ENCODE measurements around the gene TRIM14. TPM values are rescaled to one million over a fixed set of nuclear protein-coding genes. Genes with fewer than 3 reads are reported as not detected.
"Not testable (repeated sequence)": the region's sequence is repeated elsewhere in the genome, so short reads cannot be mapped to it uniquely, and the experiment has no call there.

Gene TRIM14
- total RNA-seq, 1 experiment from 2014 or later = 34.2 TPM

DNA sequence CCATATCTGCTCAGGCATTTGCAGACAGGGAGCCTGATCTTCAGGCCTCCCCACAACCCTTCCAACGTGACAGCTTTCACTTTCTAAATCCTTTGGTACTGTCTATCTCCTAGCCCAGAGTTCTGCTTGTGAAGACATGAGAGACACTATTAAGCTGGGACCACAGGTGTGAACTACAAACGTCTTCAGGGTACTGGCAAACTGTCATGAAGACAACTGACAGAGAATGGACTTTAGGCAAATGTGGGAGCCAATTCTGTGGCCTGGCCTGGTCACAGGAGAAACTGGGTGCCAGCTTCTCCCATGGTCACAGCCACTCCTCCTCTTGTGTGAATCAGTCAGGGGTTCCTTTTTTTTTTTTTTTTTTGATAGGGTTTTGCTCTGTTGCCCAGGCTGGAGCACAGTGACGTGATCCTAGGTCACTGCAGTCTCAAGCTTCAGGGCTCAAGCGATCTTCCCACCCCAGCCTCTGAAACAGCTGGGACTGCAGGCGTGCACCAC, 10.4 kb downstream of the TRIM14 start:
- no peak for DNase-seq (ENCODE audit: low spot score)

DNA sequence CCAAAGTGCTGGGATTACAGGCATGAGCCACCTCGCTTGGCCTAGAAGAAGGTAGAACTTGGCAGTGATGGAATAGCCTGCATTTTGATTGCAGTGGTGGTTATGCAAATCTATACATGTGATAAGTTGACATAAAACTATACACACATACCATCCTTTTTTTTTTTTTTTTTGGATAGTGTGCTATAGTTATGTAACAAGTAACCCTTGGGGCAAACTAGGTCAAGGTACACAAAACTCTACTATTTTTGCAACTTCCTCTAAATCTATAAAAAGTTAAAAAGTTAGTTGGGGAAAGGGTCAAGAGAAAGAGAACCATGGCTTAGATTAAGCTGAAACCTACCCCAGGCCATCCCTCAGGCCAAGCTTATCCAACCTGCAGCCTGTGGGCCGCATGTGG, 11.1 kb downstream of the TRIM14 start:
- no peak for DNase-seq (ENCODE audit: low spot score)

DNA sequence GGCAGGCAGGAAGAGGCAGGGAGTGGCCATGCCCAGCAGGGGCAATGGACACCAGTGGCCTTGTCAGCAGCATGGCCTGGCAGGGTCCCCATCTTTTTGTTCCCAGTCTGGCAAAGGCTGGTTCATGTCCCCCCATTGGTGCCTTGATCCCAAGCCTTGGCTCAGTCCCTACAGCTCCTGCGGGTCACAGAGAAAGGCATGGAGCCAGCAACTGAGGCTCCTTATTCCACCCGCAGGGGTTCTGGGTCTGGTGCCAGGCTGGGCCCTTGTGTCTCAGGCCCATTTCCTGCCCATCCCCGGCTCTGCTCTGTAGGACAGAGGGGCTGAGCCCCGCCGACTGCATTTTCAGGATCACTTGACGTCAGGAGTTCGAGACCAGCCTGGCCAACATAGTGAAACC, 14.0 kb downstream of the TRIM14 start:
- no peak for DNase-seq (ENCODE audit: low spot score)

DNA sequence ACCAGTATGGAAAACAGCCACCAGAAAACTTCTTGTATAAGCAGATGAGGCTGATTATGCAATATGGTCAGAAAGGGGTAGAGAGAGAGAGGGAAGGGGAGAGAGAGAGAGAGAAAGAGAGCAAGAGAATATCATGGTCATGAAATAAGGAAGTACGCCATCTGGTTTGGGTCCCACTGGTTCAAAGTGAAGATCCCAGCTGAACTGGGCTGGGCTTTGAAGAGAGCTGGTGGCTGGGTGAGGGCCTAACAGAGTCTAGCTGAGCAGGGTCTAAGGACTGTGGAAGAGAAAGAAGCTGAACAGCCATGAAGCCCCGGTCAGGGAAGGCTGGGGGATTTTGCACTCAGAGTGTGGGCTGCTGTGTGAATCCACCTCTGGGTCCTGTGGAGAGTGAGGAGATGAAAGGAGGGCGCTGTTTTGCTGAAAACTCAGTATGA, 14.6 kb downstream of the TRIM14 start:
- DNase-seq (ENCODE audit: low spot score) = no peak

DNA sequence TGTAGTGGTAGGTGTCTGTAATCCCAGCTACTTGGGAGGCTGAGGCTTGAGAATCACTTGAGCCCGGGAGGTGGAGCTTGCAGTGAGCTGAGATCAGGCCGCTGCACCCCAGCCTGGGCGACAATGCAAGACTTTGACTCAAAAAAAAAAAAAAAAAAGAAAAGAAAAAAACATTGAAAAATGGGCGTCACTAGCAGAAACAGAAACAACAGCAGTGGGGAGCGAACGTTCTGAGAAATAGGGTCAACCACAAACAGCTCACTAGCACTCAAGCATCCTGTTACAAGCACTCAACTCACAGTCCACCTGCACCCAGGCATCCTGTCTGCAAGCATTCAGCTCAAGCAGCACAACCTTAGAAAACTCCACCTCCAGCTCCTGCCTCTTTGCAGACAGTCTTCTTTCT, 17.2 kb downstream of the TRIM14 start:
- DNase-seq (ENCODE audit: low spot score) = no peak

DNA sequence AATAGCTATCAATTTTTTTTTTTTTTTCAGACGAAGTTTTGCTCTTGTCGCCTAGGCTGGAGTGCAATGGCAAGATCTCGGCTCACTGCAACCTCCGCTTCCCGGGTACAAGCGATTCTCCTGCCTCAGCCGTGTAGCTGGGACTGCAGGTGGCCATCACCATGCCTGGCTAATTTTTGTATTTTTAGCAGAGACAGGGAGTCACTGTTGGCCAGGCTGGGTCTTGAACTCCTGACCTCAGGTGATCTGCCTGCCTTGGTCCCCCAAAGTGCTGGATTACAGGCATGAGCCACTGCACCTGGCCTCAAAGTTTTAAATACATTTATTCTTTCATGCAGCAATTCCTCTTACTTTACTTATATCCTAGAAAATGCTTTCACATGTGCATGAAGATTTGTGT, 17.6 kb downstream of the TRIM14 start:
- DNase-seq (ENCODE audit: low spot score) = no peak

DNA sequence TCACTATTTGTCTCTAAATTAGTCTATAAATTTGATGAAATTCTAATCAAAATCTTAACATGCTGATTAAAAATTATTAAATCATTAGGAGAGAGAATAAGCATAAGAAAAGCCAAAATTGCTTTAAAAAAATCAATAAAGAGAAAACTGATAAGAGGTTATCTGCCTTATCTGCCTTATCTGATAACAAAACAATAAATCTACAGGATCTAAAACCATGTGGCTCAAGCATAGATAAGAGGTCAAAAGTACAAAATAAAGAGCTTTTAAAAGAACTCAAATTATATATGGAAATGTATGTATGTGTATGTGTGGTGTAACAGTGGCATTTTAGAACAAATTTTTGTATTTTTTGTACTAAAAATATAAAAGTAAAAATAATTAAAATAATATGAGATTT, 18.6 kb downstream of the TRIM14 start:
- no peak for DNase-seq (ENCODE audit: low spot score)

DNA sequence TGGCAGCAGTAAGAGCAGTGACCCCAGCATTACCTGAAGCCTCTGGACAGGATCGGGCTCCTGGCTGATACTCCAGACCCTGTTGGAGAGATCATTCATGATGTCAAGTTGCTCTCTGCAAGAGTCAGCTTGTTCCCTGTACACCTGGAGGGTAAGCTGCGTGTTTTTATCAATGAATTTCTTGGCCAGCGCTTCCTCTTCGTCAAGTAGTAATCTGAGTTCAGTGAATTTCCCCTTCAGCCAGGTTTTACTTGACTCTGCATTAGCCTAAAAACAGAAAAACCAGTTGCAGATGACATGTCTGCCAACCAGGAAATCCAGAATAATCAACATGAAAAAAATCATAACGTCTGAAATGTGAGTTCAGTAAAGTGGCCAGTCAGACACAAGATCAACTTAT, 19.1 kb downstream of the TRIM14 start:
- no peak for DNase-seq (ENCODE audit: low spot score)

DNA sequence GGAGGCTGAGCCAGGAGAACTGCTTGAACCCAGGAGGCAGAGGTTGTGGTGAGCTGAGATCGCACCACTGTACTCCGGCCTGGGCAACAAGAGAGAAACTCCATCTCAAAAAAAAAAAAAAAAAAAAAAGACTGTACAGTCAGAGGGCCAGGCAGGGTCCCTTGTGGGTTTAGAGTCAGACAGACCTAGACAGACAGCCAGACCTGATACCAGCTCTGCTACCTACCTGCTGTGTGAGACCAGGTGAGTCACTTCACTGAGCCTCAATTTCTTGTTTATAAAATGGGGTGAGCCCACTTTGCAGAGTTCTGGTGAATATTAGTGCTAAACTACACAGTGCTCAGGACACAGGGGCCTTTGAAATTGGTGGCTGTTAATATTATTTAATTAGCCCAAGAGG, 19.7 kb downstream of the TRIM14 start:
- no peak for DNase-seq (ENCODE audit: low spot score)

DNA sequence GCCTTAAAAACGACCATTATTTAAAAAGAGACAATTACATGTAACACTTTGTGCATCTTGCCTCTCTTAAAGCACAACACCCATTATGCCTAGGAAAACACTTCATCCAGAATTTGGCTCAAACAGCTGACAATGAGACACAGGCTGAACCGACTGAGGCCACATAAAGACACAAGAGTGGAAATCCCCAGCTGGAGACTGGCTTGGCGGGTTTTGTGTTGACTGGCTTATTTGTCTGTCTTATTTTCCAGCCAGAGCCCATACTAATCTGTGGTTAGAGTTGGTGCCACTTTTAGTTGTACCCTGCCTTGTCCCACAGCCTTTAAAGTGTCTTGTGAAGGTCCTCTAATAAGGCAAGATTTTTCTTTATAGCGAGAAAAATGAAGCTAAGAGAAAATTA, 21.2 kb downstream of the TRIM14 start:
- no peak for DNase-seq (ENCODE audit: low spot score)

DNA sequence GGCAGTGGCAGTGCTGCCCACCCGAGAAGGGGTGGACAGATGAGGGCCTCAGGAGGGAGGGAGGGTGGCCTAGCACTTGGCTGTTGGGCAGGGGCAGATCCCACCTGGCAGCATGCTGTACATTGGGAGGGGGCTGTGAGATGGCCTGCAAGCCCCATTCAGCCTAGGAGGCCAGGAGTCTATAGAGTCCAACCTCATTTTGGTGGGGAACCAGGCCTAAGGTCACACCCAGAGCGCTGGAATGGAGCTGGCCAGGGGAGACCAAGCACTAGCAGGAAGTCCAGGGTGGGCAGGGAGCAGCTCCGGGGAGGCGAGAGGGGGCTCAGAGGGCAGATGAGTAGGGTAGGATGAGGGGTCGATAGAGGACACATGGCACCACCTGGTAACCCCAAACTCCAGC, 22.9 kb downstream of the TRIM14 start:
- no peak for DNase-seq (ENCODE audit: low spot score)

DNA sequence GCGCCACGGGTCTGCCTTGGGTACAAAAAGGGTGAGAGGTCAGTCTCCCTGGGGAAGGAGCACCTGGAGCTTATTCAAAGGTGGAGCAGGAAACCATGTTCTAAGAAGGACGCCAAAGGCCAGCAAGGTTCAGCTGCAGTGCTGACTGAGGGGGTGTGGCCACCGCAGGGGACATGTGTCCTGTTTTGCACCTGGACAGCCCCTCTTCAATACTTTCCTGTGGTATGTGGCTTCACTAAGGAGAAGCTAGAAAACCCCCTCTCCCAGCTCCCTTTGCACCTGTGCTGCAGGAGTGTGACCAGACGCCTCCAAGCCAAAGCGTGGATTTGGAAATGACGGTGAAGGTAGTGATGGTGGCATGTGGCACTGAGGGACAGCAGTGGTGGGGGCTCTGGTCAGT, 23.6 kb downstream of the TRIM14 start:
- DNase-seq (ENCODE audit: low spot score) = no peak

DNA sequence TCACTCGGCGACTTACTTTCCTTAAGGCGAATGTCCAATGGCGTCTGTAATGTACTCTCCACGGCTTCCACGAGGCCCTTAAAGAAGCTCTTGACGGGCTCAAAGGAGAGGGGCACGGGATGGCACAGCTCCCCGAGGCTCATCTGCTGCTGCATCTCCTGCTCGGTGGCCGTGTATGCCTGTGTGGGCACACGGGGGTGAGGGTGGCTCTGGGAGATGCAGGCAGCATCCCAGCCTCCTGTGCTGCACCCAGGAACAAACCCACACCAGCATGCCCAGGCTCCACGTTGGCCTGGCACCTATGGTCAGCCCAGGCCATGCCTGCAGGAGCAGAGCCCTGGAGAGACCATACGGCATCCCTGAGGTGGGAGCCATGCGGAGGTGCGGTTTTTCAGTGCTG, 24.2 kb downstream of the TRIM14 start:
- DNase-seq (ENCODE audit: low spot score) = no peak

DNA sequence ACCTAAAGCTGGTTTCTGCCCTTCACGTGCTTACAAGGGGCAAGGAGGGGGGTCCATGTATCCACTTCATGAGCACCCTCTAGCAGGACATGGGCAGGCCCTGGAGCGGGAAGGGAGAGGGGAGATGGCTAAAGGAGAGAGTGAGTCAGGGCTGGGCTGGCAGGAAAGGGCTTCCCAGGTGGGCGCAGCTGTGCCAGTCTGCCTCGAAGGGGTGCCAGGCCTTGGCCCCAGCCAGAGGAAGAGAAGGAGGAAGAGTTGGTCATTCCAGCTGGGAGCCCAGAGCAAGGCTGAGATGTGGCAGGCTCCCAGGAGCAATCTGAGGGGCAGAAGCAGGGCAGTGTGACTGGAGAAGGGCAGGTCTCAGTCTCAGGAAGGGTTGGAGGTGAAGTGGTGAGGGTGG, 24.7 kb downstream of the TRIM14 start:
- DNase-seq (ENCODE audit: low spot score) = no peak

DNA sequence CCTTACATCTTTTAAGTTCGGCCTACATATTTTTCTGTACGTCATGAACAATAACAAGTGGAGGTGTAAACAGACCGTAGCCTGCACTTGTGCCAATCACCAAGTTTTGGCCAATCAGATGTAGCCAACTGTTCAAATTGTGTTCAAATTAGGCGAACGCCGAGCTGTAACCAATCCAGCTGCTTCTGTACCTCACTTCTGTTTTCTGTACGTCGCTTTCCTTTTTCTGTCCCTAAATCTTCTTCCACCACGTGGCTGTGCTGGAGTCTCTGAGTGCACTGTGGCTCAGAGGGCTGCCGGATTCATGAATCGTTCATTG, 26.4 kb downstream of the TRIM14 start:
- no peak for DNase-seq (ENCODE audit: low spot score)

DNA sequence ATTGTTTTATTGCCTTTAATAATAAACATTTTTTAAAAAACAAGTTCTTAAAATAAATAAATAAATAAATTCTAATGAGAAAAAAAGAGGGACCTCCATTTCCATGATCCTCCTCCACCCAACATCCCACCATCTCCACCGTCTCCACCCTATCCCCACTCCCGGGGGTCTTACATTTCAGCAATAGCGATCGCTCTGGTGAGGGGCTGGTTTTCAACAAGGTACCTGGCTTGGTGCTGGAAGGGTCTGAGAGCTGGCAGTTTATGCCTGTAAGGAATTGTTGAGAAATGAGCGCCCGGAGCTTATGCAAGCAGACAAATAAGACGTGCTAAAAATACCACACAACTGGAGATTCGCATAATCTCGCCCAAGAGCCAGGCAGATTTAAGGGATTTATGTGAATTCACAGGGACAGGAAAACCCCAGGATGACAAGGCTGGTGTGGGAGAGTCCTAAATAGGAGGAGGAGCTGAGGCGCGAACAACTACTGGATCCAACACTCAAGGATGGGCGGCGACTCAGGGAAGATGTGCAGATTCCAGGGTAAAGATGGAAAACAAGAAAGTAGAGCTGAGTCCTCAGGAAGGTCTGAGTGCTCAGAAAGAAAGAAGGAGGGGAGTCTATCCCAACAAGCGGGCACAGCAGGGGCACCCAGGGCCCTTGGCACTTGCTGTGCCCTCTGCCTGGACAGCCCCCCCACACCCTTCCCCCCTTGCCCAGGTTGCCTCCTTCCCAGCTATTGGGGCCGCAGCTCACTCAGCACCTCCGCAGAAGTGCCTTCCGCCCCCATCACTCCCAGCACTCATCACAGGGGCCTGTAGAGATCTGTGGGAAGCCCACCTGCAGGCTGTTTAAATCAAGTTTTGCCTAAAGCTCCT, 27.0 kb downstream of the TRIM14 start:
- DNase-seq (ENCODE audit: low spot score) = no peak

DNA sequence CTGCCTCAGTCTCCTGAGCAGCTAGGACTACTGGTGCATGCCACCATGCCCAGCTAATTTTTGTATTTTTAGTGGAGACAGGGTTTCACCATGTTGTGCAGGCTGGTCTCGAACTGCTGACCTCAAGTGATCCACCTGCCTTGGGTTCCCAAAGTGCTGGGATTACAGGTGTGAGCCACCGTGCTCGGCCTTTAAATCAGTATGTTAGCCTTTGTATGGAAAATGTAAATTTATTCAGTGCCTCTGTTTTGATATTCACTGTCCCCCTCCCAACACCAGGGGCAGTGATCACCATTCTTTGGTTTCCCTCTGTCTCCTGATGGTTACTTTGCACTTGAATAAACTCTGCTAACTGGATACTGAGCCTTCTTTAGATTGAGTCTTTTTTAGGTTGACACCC, 28.3 kb downstream of the TRIM14 start:
- DNase-seq (ENCODE audit: low spot score) = not testable (repeated sequence)

DNA sequence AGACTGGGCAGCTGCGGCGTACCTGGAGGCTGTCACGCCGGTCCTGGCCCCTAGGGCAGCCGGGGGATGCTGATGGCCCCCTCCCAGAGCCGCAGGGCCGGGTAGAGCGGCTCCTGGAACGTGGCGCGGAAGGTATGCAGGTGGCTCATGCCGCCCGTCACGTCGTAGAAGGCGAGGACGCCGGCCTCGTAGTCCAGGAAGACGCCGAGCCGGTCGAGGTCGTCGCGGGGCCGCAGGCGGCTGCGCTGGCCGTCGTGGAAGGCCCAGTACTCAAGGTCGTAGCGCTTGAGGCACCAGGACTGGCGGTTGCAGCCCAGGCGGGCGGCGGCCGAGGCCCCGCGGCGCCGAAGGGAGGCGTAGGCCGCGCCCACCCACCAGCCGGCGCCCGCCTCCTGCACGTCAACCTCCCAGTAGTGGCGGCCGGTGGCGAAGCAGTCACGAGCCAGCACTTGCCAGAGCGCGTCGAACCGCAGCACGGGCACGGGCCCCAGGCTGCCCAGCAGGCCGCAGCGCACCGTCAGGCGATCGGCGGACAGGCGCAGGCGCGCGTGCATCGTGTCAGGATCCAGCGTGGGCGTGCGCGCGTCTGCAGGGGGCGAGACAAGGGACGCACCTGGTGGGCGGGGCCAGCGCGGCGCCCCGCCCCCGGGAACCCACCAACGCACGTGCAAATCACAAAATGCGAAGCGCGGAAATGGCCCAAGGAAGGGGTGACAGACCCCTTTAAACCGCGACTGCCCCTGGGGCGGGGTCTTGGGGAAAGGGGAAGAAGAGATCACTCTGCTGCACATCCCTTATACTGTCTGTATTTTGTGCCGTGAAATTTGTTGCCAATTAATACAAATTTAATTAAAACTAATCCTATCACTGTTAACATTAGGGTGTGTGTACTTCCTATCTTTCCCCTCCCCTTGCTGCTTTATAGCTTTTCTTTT, 31.3 kb downstream of the TRIM14 start:
- DNase-seq (ENCODE audit: low spot score) = no peak

DNA sequence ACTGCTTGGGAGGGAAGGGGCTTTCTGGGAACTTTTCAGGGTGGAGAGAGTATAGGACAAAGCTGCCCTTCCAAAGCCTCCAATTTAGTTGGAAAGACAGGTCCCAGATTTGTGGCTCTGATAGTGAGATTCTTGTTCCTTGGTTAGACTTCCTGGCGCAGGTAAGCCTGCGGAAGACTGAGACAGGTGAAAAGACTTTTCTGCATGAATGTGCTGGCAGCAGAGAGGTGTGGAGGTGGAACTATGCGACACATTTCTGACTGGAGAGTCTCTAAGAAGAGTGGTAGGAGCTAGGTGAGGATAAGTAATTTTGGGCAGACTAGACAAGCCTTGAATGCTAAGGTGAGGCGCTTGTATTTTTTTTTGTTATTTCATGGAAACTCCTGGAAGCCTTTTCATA, 32.6 kb downstream of the TRIM14 start:
- no peak for DNase-seq (ENCODE audit: low spot score)

DNA sequence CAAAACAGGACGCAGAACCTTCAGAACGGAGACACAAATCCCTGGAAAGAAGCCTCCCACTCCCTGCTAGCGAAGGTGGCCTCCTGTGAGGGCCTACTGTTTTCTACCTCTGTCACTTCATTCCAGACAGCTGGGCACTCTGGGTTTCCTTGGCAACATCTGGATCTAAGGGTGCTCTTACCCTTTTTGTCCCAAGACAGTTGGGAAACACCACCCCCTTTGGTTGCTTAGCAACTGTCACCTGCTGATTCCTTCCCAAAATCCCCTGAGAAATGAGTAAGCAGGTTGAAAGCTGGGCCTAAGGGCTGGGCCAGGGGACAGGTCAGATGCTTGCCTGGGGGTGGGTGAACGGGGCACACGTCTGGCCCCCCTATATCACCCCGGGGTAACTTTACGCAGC, 33.1 kb downstream of the TRIM14 start:
- DNase-seq (ENCODE audit: low spot score) = no peak

DNA sequence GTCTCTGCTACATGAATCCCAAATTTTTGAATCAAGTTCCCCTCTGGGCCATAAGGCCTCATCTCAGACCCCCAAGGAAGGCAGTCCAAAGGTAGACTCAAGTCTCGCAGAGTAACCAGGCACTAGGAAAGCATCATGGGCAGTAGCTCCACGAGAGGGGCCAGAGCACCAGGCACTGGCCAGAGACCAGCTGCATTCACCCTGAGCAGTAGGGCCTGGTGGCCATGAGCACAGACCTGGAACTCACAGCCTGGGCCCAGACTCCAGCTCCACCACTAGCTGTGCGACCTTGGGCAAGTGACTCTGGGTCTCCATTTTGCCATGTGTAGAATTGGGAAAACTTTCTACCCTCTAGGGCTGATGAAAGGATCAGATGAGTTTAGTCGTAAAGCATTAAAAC, 34.0 kb downstream of the TRIM14 start:
- no peak for DNase-seq (ENCODE audit: low spot score)

DNA sequence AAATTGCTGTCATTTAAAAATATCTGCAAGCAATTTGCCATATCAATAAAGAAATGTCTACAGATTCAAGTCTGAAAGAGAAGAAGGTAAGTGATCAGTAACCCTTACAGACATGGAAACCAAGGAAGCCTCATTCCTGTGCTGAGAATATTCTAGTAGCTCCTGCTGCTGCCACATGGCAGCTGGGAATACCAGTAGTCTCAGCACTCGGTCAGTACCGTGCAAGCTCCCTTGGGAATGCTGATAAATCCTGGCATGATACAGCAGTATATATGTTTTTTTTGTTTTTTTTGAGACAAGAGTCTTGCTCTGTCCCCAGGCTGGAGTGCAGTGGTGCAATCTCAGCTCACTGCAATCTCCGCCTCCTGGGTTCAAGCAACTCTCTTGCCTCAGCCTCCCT, 34.6 kb downstream of the TRIM14 start:
- no peak for DNase-seq (ENCODE audit: low spot score)
